ENCODE measurements around the gene RAB40AL.
"Not testable (repeated sequence)": the region's sequence is repeated elsewhere in the genome, so short reads cannot be mapped to it uniquely, and the experiment has no call there.

The RAB40AL gene, protein sequence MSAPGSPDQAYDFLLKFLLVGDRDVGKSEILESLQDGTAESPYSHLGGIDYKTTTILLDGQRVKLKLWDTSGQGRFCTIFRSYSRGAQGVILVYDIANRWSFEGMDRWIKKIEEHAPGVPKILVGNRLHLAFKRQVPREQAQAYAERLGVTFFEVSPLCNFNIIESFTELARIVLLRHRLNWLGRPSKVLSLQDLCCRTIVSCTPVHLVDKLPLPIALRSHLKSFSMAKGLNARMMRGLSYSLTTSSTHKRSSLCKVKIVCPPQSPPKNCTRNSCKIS

DNA sequence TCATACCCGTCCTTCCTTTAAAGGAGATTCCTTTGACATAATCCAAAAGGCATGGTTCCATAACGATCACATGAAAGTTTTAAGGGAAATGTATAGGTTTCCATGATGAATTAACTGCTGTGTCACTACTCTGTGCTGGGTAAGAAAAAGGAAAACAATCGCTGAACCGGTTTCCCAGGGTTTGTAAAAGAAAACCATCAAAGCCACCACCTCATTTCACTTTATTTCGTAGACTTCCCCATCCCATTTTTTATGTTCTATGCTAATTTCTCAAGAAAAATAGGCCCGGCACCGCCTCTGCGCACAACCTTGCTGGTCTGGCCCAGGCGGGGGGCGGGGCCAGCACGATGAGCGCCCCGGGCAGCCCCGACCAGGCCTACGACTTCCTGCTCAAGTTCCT, at the start of gene RAB40AL:
Gene RAB40AL, plus strand, starts transcription at position 301 of the 400 bp plus-strand sequence. Its CDS starts 47 bp downstream, at position 348.
- DNase-seq (ENCODE audit: low spot score in 2 of 2); H3K36me3 ChIP-seq (replicated peaks); H3K9me3 ChIP-seq; H3K27me3 ChIP-seq (ENCODE audit: low read depth); in situ Hi-C loops (cut with MboI; ENCODE audit: low sequenced_read_pairs); H3K4me1 ChIP-seq; H3K4me3 ChIP-seq: not testable (repeated sequence)

DNA sequence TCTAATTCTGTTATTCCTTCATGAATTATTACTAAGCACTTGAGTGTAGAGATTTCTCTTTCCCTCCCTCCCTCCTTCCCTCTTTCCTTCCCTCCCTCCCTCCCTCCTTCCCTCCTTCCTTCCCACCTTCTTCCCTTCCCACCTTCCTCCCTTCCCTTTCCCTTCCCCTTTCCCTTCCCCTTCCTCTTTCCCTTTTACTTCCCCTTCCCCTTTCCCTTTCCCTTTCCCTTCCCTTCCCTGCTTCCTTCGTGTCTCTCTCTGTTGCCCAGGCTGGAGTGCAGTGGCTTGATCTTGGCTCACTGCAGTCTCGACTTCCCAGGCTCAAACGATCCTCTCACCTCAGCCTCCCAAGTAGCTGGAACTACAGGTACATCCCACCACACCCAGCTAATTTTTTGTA, 49.4 kb upstream of the RAB40AL start:
- in situ Hi-C loops (cut with MboI; ENCODE audit: low sequenced_read_pairs): no loop called here
- no peaks in the 10 kb centered on the region; the same call in 1 of the 2 replicates for H3K36me3 ChIP-seq (replicated peaks)
- no peaks in the 10 kb centered on the region for H3K9me3 ChIP-seq
- DNase-seq (ENCODE audit: low spot score in 2 of 2): no peak
- H3K4me1 ChIP-seq: no peaks in the 10 kb centered on the region
- H3K27me3 ChIP-seq (ENCODE audit: low read depth): no peaks in the 10 kb centered on the region
- H3K4me3 ChIP-seq: no peak overlapping the region

DNA sequence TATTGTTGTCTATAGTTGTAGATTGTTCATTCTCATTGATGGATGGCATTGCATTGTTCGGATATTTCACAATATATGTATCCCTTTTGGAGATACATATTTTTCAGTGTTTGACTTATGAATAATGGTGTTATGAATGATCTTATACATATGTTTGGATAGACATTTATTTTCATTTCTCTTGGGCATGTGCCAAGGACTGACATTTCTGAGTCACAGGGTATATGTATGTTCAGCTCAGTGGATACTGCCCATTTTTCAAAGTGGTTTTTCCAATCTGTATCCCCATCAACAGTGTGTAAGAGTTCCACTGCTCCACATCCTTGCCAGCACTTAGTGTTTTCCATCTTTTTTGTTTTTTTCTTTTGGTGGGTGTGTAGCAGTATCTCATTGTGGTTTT, 45.0 kb upstream of the RAB40AL start:
- H3K4me3 ChIP-seq: no peak overlapping the region
- no peaks in the 10 kb centered on the region for H3K9me3 ChIP-seq
- in situ Hi-C loops (cut with MboI; ENCODE audit: low sequenced_read_pairs): no loop called here
- H3K4me1 ChIP-seq: no peaks in the 10 kb centered on the region
- H3K27me3 ChIP-seq (ENCODE audit: low read depth): no peaks in the 10 kb centered on the region
- no peaks in the 10 kb centered on the region; the same call in 1 of the 2 replicates for H3K36me3 ChIP-seq (replicated peaks)
- DNase-seq (ENCODE audit: low spot score in 2 of 2): no peak

DNA sequence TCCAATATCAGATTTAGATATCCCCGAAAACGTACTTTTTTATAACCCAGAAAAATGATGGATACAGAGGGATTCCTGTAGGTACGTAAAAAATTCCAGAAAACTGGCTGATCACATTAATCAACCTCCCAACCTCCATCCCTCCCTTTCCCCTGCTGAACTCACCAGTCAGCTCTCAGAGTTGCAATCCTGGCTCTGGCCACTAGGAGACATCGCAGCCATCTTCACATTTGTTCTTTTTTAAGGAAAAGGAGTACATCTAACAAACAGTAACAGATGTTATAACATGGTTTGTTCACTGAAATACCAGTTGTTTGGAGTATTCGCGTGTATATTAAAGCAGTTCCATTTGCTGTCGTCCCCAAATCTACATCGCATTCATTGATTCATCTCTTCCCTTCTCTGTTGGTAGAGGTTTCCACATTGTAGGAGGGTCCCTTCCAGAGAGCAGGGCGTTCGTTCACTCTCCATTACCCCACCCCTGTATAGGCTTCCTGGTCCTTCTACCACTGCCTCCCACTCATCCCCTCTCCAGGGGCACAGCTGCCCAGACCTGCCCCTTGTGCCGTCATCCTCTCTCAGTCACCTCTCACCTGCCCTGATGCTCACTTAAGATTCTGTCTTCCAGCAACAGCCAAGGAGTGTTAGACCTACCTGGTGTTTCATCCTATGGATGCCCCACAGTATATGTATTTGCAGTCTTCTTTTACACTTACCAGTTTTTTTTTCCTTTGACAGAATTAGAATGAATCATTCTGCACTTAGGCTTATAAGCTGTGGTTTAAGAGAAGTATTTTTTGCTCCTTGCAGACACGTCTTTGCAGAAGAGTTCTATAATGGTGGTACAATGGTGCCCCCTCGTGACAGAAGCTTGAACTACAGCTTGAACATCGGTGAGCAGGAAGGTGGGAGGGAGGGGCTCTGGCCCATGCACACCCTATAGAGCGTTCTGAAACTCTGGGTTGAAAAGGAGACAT, 36.8 kb upstream of the RAB40AL start:
- Histone ChIP-seq H3K27me3 (ENCODE audit: low read depth) (no peaks in the 10 kb centered on the region), H3K36me3 (replicated peaks) (no peaks in the 10 kb centered on the region), H3K4me1 (no peaks in the 10 kb centered on the region), H3K4me3 (no peak overlapping the region), H3K9me3 (no peaks in the 10 kb centered on the region)
- in situ Hi-C loops (cut with MboI; ENCODE audit: low sequenced_read_pairs): no loop called here
- DNase-seq (ENCODE audit: low spot score in 2 of 2): peak; percentile 48 to 88

DNA sequence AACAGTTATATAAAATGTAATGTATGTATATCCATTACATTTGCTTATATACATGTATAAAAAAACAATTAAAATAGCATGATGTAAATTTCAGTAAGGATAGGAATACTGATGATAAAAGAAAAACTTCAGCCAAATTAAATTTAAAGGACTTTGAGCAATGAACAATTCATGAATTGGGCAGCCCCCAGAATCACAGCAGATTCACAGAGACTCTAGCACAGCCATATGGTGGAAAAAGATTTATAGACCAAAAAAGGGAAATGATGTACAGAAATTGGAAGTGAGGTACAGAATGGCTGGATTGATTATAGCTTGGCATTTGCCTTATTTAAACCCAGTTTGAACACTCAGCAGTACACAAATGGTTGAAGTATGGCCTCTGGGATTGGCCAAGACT, 34.7 kb upstream of the RAB40AL start:
- H3K27me3 ChIP-seq (ENCODE audit: low read depth): no peaks in the 10 kb centered on the region
- no peaks in the 10 kb centered on the region for H3K36me3 ChIP-seq (replicated peaks)
- no peaks in the 10 kb centered on the region for H3K4me1 ChIP-seq
- no peak for DNase-seq (ENCODE audit: low spot score in 2 of 2)
- no peaks in the 10 kb centered on the region for H3K9me3 ChIP-seq
- no peak overlapping the region for H3K4me3 ChIP-seq
- in situ Hi-C loops (cut with MboI; ENCODE audit: low sequenced_read_pairs): no loop called here

DNA sequence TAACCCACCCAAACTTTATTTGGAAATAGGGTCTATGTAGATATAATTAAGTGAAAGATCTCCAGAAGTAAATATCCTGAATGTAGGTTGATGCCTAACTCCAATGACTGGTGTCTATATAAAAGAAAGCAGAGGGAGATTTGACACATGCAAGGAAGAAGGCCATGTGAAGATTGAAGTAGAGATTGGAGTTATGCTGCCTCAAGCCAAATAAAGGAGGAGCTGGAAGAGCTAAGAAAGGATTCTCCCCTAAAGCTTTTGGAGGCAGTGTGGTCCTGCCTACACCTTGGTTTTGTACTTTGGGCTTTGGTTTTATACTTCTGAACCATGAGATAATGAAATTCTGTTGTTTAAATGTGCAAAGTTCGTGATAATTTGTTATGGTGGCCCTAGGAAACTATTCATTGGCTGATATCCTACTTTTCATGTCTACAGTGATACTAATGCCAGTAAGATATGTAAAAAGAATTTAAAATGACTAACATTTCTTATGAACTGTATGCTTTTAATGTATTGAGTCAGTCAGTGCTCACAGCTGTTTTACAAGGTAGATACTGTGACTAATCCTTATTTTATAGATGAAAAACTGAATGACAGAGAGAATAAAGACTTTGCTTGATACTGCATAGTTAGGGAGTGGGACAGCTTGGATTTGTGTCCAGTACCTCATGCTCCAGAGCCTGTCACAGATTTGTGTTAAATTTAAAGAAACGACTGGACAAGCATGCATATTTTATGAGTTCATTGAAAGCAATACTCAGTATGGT, 5.9 kb upstream of the RAB40AL start:
- Histone ChIP-seq H3K9me3 (no peaks in the 10 kb centered on the region), H3K4me3 (no peak overlapping the region), H3K36me3 (replicated peaks) (no peaks in the 10 kb centered on the region), H3K4me1 (no peaks in the 10 kb centered on the region), H3K27me3 (ENCODE audit: low read depth) (no peaks in the 10 kb centered on the region)
- DNase-seq (ENCODE audit: low spot score in 2 of 2): peak in 1 of 2 experiments; percentile 19
- in situ Hi-C loops (cut with MboI; ENCODE audit: low sequenced_read_pairs): no loop called here

DNA sequence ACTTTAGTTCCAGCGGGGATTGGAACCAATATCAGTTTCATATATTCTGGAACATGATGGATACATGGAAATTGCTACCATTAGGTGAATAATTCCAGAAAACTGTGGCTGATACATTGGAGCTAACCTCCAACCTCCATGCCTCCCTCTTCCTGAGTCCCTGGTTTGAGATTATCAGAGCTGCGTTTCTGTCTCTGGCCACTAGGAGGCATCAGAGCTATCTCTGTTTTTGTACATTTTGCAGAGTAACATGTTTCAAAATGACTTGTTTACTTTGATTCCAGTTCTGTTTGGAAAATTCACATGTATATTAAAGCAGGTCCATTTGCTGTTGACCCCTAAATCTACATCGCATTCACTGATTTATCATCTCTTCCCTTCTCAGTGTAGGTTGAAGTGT, 2.4 kb upstream of the RAB40AL start:
- Histone ChIP-seq H3K4me3 (no peak overlapping the region), H3K36me3 (replicated peaks) (no peaks in the 10 kb centered on the region), H3K27me3 (ENCODE audit: low read depth) (no peaks in the 10 kb centered on the region), H3K9me3 (no peaks in the 10 kb centered on the region), H3K4me1 (no peaks in the 10 kb centered on the region)
- in situ Hi-C loops (cut with MboI; ENCODE audit: low sequenced_read_pairs): no loop called here
- peak; percentile 27 to 63 for DNase-seq (ENCODE audit: low spot score in 2 of 2)

DNA sequence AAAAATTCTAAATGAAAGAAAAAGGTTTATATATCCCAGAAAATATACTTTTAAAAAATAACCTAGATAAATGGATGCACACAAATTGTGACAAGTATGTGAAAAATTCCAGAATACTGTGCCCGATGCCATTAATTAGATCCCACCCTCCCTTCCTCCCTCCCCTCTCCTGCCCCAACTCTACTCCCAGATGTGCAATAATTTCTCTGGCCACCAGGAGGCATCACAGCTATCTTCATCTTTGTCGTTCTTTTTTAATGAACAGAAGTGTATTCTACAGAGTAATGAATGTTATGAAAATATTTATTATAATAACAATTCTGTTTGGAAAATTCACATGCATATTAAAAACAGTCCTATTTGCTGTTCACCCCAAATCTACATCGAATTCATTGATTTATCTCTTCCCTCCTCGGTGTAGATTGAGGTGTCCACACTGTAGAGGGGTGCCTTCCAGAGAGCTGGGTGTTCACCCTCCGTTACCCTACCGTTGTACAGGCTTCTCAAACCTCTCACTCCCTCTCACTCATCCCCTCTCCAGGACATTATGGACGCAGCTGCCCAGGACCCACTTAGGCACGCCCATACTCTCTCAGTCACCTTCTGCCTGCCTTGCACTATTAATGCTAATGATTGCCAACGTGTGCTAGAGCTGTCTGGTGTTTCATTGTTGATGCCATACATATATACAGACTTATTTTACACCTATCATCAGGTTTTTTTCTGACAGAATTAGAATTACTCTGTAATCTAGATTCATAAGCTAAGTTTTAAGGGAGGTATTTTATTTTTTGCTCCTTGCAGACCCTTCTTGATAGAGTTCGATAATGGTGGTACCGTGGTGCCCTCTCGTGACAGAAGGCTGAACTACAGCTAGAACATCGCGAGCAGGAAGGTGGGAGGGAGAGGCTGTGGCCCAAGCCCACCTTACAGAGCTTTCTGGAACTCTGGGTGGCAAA, 14.1 kb downstream of the RAB40AL start:
- Histone ChIP-seq H3K27me3 (ENCODE audit: low read depth) (no peaks in the 10 kb centered on the region), H3K4me3 (peak overlapping the region; percentile 13), H3K9me3 (no peaks in the 10 kb centered on the region), H3K36me3 (replicated peaks) (no peaks in the 10 kb centered on the region), H3K4me1 (peaks cover 8% of the 10 kb centered on the region)
- in situ Hi-C loops (cut with MboI; ENCODE audit: low sequenced_read_pairs): loop anchor here (25.0 kb wide), 2 partner anchors 211 to 511 kb away; no protein-coding TSS in a partner anchor
- DNase-seq (ENCODE audit: low spot score in 2 of 2): peak; percentile 74 to 85

DNA sequence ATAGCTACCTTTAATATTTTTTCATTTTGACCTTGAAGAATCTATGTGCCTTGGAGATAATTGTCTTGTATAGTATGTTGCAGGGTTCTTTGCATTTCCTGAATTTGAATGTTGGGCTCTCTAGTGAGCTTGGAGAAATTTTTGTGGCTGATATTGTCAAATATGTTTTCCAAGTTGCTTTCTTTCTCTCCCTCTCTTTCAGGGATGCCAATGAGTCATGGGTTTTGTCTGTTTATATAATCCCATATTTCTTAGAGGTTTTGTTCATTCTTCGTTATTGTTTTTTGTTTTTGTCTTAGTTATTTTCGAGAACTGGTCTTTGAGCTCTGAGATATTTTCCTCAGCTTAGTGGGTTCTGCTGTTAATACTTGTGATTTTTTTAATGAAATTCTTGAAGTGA, 20.7 kb downstream of the RAB40AL start:
- DNase-seq (ENCODE audit: low spot score in 2 of 2): no peak
- in situ Hi-C loops (cut with MboI; ENCODE audit: low sequenced_read_pairs): loop anchor here (25.0 kb wide), 2 partner anchors 205 to 505 kb away; no protein-coding TSS in a partner anchor

DNA sequence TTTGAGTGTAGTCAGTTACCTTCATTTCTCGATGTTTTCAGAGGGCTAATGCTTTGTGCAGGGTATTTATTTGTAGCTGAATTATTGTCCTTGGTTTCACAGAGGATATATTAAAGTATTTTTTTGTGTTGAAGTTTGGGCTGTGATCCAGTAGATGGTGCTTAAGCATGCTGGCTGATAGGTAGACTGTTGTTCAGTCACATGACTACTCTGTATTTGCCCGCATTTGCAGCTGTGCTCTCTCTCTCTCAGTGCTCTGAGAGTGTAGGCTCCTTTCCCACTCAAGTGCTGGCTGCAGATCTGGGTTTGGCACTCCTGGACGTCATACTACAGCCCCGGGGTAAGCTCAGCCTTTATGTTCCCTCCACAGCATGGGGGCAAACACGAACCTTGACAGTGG, 21.7 kb downstream of the RAB40AL start:
- no peak overlapping the region for H3K4me3 ChIP-seq
- H3K9me3 ChIP-seq: 0 out of 2 replicates have a peak, but pooled peaks cover 4% of the 10 kb centered on the region
- H3K36me3 ChIP-seq (replicated peaks): no peaks in the 10 kb centered on the region
- in situ Hi-C loops (cut with MboI; ENCODE audit: low sequenced_read_pairs): loop anchor here (25.0 kb wide), 2 partner anchors 204 to 504 kb away; no protein-coding TSS in a partner anchor
- H3K27me3 ChIP-seq (ENCODE audit: low read depth): no peaks in the 10 kb centered on the region
- peaks cover 8% of the 10 kb centered on the region for H3K4me1 ChIP-seq
- no peak for DNase-seq (ENCODE audit: low spot score in 2 of 2)

More for the DNA sequence above, 20.7 kb downstream of the RAB40AL start:
- H3K4me1 ChIP-seq: peaks cover 8% of the 10 kb centered on the region
- H3K4me3 ChIP-seq: no peak overlapping the region
- no peaks in the 10 kb centered on the region for H3K27me3 ChIP-seq (ENCODE audit: low read depth)
- 0 out of 2 replicates have a peak, but pooled peaks cover 4% of the 10 kb centered on the region for H3K9me3 ChIP-seq
- H3K36me3 ChIP-seq (replicated peaks): no peaks in the 10 kb centered on the region

DNA sequence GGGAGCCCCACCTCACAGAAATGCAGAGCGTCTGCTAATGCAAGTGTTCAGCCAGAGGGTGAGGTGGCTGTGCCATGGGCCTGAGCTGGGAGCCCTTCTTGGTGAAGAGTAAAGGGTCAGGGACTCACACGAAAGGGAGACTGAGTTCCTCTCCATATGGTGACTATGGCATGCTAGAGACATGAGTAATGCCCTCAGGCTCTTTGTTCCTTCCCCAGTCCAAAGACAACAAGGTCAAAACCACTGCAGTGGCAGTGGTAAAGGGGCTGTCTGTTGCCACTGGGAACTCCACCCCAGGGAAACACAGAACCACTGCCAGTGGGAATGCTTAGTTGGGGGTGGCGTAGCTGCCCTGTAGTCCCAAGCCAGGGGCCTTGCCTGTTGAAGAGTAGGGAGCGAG, 22.4 kb downstream of the RAB40AL start:
- no peak overlapping the region for H3K4me3 ChIP-seq
- peaks cover 7% of the 10 kb centered on the region for H3K4me1 ChIP-seq
- H3K27me3 ChIP-seq (ENCODE audit: low read depth): no peaks in the 10 kb centered on the region
- DNase-seq (ENCODE audit: low spot score in 2 of 2): no peak
- in situ Hi-C loops (cut with MboI; ENCODE audit: low sequenced_read_pairs): loop anchor here (25.0 kb wide), 2 partner anchors 203 to 503 kb away; no protein-coding TSS in a partner anchor
- H3K9me3 ChIP-seq: 0 out of 2 replicates have a peak, but pooled peaks cover 4% of the 10 kb centered on the region
- no peaks in the 10 kb centered on the region for H3K36me3 ChIP-seq (replicated peaks)

DNA sequence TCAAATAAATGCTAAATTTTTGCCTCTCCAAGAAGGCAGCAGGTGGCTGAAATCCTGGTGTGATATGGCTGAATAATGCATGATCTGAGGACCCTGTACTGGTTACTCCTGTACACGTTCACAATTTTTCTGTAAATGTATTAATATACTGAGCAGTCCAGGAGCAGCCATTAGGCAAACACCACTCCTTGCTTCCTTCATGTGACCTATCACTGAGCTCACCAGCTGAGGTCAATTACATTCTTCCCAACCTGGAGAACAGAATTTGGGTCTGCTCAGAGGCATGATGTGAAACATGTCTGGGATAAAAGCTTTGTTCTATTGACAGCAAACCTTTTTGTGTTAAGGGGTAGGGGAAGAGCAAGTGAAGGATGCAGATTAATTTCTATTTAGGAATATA, 26.9 kb downstream of the RAB40AL start:
- Histone ChIP-seq H3K27me3 (ENCODE audit: low read depth) (no peaks in the 10 kb centered on the region), H3K9me3 (no peaks in the 10 kb centered on the region), H3K4me3 (no peak overlapping the region), H3K4me1 (no peaks in the 10 kb centered on the region), H3K36me3 (replicated peaks) (no peaks in the 10 kb centered on the region)
- no peak for DNase-seq (ENCODE audit: low spot score in 2 of 2)
- in situ Hi-C loops (cut with MboI; ENCODE audit: low sequenced_read_pairs): loop anchor here (25.0 kb wide), 2 partner anchors 198 to 498 kb away; no protein-coding TSS in a partner anchor
